Activated T-cell treated with anti-CD3 and anti-CD28 coated beads, Interleukin-2, amount 50 U/mL, for 4 hours (primary cell): ENCODE data around the gene MAN1C1. TPM values are rescaled to one million over a fixed set of nuclear protein-coding genes. Genes with fewer than 3 reads are reported as not detected.

Experiments
- ATAC-seq, 2 donors: fragments of 200-7000 bp; cut with Tn5 transposase; one replicate each; pipeline ENCODE4 v1.10.0; 2021
- DNase-seq: peaks from one replicate; pipeline ENCODE4 v3.0.0-alpha.2; 2020
- H3K27me3 Mint-ChIP-seq: one replicate; pipeline ENCODE4 v1.8.0; 2021; ENCODE audit warnings: low read depth, mixed read lengths
- H3K36me3 Mint-ChIP-seq: one replicate; pipeline ENCODE4 v1.8.0; 2022; ENCODE audit warnings: mixed read lengths; ENCODE audit not compliant: insufficient read depth
- H3K4me1 Mint-ChIP-seq: one replicate; pipeline ENCODE4 v1.8.0; 2021; ENCODE audit warnings: low read depth, mixed read lengths
- H3K4me3 Mint-ChIP-seq: one replicate; pipeline ENCODE4 v1.8.0; 2021; ENCODE audit warnings: mild to moderate bottlenecking, moderate library complexity, mixed read lengths
- H3K9me3 Mint-ChIP-seq: one replicate; pipeline ENCODE4 v1.8.0; 2021; ENCODE audit warnings: mixed read lengths
- total RNA-seq, 3 donors: library from RNA; stranded (reverse); gene quantifications; one replicate each; pipeline ENCODE4 v1.2.1, GENCODE V29; 2021

The MAN1C1 gene
- total RNA-seq, 3 donors from 2014 or later = 2.7 to 5.7 (median 3.1) TPM

DNA sequence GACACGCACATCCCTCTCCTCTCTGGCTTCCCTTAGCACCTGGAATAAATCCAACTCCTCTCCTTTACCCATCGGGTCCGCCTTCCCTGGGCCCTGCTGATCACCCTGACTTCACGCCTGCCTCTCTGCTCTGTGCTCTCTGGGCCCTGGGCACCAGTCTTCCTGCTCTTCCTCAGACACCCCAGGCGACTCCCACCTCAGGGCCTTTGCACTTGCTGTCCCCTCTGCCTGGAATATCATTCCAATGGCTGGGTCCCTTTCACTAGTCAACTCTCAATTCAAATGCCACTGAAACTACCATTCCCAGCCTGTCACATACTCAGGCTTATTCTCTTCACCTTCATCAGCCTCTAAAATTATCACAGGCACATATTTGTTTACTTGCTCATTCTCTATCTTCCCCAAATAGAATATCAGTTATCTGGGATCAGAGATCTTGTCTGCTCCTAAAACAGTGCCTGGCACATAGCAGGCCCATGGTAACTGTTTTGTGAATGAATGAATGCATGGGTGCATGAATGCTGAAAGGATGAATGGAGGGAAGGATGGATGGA lies 156.2 kb downstream of the MAN1C1 start:
- Mint-ChIP-seq H3K36me3 (peaks cover 12% of the 10 kb centered on the region), H3K9me3 (no peaks in the 10 kb centered on the region), H3K4me1 (peaks cover 71% of the 10 kb centered on the region), H3K4me3 (no peak overlapping the region), H3K27me3 (no peaks in the 10 kb centered on the region)
- no peak for DNase-seq
- ATAC-seq = no peak

DNA sequence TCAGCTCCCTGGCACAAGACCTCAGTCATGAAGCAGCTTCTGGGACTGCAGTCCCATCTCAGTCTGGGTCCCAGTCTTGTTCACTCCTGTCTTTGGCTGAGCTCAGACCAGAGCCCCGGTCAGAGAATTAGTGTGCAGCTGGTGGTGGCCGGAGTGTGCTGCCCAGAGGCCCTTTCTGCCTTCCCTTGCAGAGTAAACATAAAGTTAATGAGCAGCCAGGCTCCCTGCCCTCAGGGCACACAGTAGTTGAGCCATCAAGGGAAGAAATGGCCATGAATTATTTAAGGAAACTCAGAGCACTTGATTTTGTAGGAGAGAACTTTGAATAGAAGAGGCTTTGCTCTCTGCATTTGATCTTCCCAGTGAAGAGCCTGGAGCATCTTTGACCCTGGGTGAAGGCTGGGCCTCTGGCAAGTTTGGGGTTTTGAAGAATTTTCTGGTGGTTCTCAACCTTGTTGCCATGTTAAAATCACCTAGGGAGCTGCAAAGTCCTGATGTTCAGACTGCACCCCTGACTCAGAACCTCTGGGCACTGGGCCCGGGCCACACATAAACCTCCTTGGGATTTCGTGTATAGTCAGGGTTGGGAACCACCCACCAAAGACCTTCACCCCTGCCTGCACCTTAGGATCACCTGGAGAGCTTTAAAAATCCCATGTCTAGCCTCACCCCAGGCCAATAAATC lies 157.0 kb downstream of the MAN1C1 start:
- DNase-seq (no peak), ATAC-seq (no peak)
- Mint-ChIP-seq H3K9me3 (no peaks in the 10 kb centered on the region), H3K4me1 (peaks cover 71% of the 10 kb centered on the region), H3K4me3 (peak overlapping the region; percentile 39), H3K36me3 (peaks cover 12% of the 10 kb centered on the region), H3K27me3 (no peaks in the 10 kb centered on the region)

DNA sequence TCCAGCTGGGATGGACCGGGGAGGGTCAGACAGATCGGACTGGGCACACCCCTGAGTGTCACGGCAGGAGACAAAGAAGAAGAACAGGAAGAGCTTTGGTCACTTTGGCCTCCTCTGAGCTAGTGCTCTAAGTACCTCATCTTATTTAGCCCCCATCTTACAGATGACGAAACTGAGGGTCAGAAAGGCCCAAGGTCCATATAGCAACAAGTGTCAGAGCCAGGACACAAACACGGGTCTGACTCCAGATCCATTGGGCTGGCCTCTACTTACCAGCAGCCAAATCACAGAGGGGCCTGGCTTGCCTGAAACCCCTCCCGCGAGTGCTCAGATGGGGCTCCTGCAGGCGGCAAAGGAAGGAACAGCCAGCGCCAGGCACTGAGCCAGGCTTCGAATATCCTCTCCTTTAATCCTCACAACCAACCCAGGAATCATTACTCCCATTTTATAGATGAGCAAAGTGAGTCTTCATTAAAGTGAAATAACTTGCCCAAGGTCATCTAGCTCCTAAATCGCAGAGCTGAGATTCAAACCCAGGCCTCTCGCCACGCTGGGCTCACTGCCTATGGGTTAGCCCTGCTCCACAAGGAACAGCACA lies 157.7 kb downstream of the MAN1C1 start:
- ATAC-seq (no peak), DNase-seq (no peak)
- Mint-ChIP-seq H3K36me3 (peaks cover 12% of the 10 kb centered on the region), H3K4me1 (peaks cover 65% of the 10 kb centered on the region), H3K27me3 (no peaks in the 10 kb centered on the region), H3K4me3 (peak overlapping the region; percentile 39), H3K9me3 (no peaks in the 10 kb centered on the region)

DNA sequence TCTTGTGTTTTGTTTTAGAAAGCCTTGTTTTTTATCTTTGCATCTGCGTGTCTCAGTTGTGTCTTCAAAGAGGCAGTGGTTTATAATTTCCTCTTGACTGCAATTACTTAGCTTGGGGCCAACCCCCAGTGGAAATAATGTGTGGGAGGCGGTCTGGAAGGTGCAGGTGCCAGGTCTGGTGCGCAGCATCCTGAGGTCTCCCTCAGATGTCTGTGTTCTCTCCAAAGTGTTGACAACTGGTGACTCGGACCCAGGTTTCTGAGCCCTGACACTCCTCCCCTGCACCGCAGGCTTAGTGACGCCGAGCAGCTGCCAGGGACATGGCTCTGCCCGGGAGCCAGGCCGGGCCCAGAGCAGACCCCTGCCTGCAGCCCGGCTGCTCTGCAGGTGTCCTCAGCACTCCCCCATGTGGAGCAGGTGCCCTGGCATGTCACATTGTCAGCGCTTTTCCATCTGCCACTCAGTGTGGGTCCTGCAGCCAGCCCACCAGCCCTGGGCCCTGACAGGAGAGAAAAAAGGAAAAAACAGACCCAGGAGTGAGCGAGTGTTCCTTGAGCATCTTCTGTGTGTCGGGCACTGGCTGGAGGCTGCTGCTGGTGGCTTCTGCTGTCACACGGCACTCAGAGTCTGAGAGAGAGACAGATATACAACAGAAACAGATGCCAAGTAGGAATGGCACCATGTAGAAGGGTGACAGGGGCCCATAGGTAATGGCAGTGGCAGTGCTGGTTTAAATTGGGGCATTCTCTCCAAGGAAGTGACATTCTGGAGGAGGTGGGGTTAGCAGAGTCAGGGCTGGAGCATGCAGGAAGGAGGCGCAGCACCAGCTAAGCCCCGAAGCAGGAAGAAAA lies 158.6 kb downstream of the MAN1C1 start:
- ATAC-seq = peak; percentile 83 to 88
- Mint-ChIP-seq H3K36me3 (peaks cover 12% of the 10 kb centered on the region), H3K4me3 (peak overlapping the region; percentile 39), H3K4me1 (peaks cover 60% of the 10 kb centered on the region), H3K27me3 (no peaks in the 10 kb centered on the region), H3K9me3 (no peaks in the 10 kb centered on the region)
- peak; percentile 82 for DNase-seq

DNA sequence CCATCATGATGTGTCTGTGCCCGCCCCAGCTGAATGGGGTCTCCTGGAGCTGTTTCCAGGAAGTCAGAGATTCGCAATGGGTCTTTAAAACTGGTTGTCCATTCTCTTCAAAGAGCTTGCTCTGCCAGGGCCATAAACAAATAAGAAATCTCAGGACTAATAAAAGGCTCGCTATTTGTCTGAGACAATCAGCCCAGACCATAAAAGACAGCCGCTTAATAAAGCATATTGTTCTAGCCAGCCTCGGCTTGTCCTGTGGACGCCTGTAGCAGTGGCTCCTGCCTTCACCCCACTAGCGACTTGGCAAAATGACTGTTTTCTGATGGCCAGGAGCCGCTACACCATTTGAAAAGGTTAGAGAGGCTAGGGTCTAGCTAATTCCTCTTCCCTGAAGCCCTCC lies 162.8 kb downstream of the MAN1C1 start:
- Mint-ChIP-seq H3K9me3 (no peaks in the 10 kb centered on the region), H3K27me3 (no peaks in the 10 kb centered on the region)

DNA sequence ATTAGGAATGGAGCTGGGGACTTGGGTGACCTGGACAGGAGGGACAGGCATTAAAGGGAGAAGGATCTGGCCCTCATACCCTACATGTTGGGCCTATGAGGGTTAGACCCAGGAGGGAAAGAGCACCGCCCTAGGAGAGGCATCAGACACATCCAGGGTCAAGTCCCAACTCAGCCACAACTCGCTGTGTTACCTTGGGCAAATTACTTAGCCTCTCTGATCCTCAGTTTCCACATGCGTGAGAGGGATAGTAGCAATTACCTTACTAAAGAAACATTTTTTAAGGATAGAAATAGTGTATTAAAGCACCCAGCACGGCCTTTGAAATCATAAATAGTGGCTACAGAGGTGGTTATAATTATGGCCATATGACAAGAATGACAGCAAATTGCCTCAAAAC lies 163.3 kb downstream of the MAN1C1 start:
- DNase-seq (no peak), ATAC-seq (no peak)
- peaks cover 5% of the 10 kb centered on the region for H3K36me3 Mint-ChIP-seq
- no peaks in the 10 kb centered on the region for H3K9me3 Mint-ChIP-seq
- peaks cover 13% of the 10 kb centered on the region for H3K4me1 Mint-ChIP-seq
- no peaks in the 10 kb centered on the region for H3K27me3 Mint-ChIP-seq
- no peak overlapping the region for H3K4me3 Mint-ChIP-seq

More for the DNA sequence above, 162.8 kb downstream of the MAN1C1 start:
- Mint-ChIP-seq H3K36me3 (peaks cover 5% of the 10 kb centered on the region), H3K4me3 (no peak overlapping the region), H3K4me1 (peaks cover 18% of the 10 kb centered on the region)
- ATAC-seq (no peak), DNase-seq (no peak)

DNA sequence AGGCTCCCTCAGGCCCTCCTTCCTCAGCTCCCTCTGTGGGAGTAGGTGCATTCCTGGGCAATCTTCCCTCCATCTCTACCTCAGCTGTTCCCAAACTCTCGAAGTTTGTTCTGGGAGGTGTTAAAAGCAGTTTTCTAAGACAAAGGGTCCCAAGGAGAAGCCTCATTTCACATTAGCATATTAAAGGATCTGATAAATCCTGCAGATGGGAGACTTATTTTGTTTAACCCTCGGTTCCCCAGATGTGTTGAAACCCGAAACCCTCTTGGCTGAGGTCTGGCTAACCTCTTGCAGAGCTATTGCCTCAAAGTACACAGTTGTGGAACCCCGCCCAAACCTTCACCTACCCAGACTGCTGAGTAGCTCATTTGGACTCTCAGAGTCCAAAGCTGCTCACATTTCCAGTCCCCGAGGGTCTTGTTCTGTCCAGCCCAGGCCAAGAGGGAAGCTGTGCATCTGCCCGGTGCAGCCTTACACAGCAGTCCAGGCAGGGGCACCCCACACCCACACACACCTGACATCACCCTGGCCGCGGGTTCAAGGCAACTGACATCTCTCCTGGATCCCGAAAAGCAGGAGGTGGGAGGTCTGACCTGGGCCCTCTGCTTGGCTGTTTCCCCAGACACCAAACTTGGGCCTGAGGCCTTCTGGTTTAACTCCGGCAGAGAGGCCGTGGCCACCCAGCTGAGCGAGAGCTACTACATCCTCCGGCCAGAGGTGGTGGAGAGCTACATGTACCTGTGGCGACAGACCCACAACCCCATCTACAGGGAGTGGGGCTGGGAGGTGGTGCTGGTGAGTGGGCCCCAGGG lies 163.9 kb downstream of the MAN1C1 start:
- no peaks in the 10 kb centered on the region for H3K9me3 Mint-ChIP-seq
- H3K4me3 Mint-ChIP-seq = no peak overlapping the region
- DNase-seq (no peak), ATAC-seq (no peak)
- H3K36me3 Mint-ChIP-seq = peaks cover 5% of the 10 kb centered on the region
- peaks cover 7% of the 10 kb centered on the region for H3K4me1 Mint-ChIP-seq
- H3K27me3 Mint-ChIP-seq = no peaks in the 10 kb centered on the region

DNA sequence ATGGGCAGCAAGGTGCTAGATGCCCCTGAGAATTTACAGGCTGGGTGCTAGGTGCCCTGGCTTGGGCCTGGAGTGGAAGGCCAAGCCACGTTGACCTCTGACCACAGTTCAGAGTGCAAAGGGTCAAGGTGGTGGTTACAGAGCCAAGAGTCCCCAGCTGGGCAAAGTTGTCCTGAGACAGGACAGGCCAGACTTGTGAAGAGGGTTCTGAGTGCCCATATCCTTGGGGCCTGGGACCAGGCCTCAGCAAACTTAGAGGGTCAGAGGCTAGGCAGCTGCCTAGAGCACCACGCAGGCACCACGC lies 164.5 kb downstream of the MAN1C1 start:
- no peak for DNase-seq
- Mint-ChIP-seq H3K4me3 (no peak overlapping the region), H3K9me3 (no peaks in the 10 kb centered on the region), H3K4me1 (peaks cover 4% of the 10 kb centered on the region), H3K27me3 (no peaks in the 10 kb centered on the region), H3K36me3 (peaks cover 5% of the 10 kb centered on the region)
- ATAC-seq = no peak

DNA sequence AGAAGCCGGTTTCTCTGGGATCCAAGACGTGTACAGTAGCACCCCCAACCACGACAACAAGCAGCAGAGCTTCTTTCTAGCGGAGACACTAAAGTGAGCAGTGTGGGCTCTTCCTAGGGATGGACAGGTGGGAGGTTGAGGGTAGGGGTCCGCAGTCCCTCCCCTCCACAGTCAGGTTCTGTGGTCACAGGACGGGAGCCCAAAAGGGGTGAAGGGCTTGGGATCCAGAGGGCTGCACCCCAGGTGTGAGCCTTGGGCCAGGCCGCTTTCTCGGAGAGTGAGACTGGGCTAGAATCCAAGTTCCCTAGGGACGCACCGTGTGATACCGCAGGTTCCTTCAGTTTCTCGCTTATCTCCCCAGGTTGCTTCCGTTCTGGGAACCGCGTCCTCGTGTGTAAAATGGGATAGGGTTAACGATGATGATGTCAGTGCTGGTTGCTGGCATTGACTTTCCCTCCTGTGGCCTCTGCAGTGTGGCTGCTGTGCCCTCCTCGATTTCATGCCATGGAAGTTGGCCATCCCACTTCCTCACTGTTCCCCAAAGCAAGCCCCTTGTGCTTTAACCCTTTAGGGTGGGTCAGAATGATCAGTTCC lies 166.1 kb downstream of the MAN1C1 start:
- no peak overlapping the region for H3K4me3 Mint-ChIP-seq
- H3K9me3 Mint-ChIP-seq = no peaks in the 10 kb centered on the region
- no peaks in the 10 kb centered on the region for H3K27me3 Mint-ChIP-seq
- DNase-seq (no peak), ATAC-seq (no peak)
- no peaks in the 10 kb centered on the region for H3K4me1 Mint-ChIP-seq
- peaks cover 5% of the 10 kb centered on the region for H3K36me3 Mint-ChIP-seq

DNA sequence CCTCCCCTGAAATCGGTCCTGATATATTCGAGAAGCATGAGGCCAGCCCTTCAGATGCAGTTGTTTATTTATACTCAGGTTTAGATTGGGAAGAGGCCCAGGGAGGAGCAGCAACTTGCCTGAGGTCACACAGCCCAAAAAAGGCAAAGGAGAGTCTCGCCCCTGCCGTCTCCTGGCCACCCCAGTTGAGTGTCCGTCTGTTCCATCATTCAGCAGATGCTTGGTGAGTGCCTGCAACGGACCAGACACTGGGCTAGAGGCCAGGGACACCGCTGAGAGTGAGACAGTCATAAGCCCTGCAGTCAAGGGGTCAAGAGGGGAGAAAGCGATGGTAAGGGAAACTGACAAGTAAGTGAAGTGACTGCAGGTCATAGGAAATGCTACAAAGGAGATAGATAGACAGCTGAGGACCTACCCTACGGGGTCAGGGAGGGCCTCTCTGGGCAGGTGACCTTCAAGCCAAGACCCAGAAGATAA lies 168.0 kb downstream of the MAN1C1 start:
- DNase-seq (no peak), ATAC-seq (no peak)
- Mint-ChIP-seq H3K4me1 (no peaks in the 10 kb centered on the region), H3K36me3 (peaks cover 5% of the 10 kb centered on the region), H3K9me3 (no peaks in the 10 kb centered on the region), H3K27me3 (no peaks in the 10 kb centered on the region), H3K4me3 (no peak overlapping the region)

DNA sequence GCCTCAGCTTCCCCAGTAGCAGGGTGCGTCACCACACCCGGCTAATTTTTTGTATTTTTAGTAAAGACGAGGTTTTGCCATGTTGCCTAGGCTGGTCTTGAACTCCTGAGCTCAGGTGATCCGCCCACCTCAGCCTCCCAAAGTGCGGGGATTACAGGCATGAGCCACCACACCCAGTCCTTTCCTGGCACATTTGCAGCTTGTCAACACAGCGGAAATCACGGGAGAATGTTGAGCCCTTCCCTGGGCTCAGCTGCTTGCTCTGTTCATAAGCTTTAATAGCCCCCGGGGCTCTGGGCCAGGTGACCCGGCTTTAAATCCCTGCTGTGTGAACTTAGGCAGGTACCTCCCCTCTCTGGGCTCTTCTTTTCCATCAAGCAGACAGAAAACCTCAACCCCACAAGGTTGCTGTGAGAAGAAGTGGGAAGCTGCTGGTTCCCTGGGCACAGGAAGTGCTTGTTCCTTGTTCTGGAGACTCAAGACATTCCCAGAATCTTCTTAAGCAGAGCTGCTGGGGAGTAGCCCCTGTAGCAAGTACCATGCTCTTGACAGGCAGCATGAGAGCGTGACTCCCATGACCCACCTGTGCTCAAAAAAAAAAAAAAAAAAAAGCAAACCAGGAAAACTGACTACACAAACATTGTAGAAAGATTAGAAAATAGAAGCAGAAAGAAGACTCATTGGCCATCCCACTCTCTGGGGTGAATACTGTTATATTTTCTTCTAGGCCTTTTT lies 168.9 kb downstream of the MAN1C1 start:
- Mint-ChIP-seq H3K27me3 (no peaks in the 10 kb centered on the region), H3K36me3 (peaks cover 8% of the 10 kb centered on the region), H3K4me3 (no peak overlapping the region), H3K4me1 (no peaks in the 10 kb centered on the region), H3K9me3 (no peaks in the 10 kb centered on the region)
- DNase-seq (no peak), ATAC-seq (no peak)

DNA sequence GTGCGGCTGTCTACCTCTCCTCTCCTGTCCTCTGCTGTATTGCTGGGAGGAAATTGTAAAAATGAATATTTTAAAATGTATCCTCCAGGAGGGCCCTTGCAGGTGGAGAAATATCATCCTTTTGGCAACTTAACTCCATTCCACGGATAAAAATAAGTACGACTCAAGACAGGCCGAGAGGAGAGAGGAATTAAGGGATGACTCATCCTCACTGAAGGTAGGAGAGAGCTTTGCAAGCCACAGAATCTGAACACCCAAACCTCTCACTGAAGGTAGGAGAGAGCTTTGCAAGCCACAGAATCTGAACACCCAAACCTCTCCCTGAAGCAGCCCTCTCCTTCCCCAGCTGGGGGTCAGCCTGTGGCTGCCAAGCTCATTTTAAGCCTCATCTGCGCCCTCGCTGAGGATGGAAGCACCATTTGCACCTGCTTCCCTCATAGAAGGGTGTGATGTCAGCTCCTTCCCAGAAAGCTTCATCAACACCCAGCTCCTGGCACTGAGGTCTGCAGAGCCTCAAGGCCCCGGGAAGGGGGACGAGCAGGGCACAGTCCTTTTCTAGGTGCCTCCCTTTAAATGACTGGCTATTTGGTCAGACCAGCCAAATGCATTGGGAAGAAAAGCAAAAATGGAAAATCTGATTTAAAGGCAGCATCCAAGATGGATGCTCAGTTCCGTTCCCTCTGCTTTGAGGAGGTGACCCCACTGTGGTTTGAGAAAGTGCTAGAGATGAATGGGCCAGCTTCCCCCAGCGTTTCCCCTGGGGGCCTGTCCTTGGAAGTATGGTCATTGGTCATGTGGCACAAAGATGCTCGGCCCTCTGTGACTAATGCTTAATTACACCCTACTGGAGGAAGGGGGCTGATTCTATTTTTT lies 170.5 kb downstream of the MAN1C1 start:
- Mint-ChIP-seq H3K27me3 (no peaks in the 10 kb centered on the region), H3K9me3 (no peaks in the 10 kb centered on the region), H3K36me3 (peaks cover 8% of the 10 kb centered on the region), H3K4me1 (no peaks in the 10 kb centered on the region), H3K4me3 (no peak overlapping the region)
- DNase-seq (no peak), ATAC-seq (peak in 1 of 2 donors; percentile 28)
